ENCODE results near the gene PCDHA12.
A peak's percentile ranks its signal among the peaks of the same experiment; 100 is the strongest.

Gene PCDHA12

DNA sequence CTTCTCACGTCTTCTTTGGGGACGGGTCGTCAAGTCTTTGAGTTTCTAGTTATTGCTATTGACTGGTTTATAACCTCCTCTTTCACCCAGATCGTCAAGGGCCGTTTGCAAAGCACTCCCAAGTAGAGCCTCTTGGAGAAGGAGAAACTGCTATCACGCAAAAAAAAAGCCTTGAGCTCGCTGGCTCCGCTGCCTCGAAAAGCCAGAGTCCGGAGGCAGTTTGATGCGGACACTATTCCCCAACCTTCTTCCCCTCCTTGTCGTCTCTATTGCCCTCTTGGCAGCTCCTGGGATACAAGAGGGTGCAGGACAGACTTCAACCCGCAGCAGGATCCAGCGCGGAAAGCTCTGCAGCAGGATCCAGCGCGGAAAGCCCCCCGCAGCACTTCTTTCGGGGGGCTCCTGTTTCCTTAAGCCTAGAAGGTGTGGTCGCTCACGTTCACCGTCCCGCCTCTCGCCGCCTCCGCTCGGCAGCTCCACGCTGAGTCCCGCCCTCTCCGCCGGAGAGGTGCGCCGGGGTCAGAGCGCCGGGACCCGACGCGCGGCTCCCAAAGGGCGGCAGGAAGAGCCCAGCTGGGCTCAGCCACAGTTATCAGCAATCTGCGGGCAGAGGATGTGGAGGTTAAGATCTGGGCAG, 50.8 kb downstream of the PCDHA12 start, which contains the start of gene PCDHAC1:
PCDHAC1 (plus strand) TSS at position 494 of the 637 bp plus-strand sequence. CDS start 594 bp downstream, outside the sequence.
- H3K9me3 ChIP-seq (ENCODE audit: control insufficient read depth, insufficient read depth, low read depth, low read length): no peaks in the 10 kb centered on the region
- H3K9ac ChIP-seq (ENCODE audit: low read length): peak within 1 kb of the TSS; percentile 79
- no peaks in the 10 kb centered on the region for H3K36me3 ChIP-seq (ENCODE audit: control insufficient read depth, insufficient read depth, low read length)
- peak within 1 kb of the TSS; percentile 87 for H3K4me3 ChIP-seq (ENCODE audit: low read depth, low read length)
- peak within 1 kb of the TSS; percentile 20; the same call in 1 of the 2 replicates for H3K27ac ChIP-seq (ENCODE audit: low read depth, low read length)
- H3K27me3 ChIP-seq (ENCODE audit: control insufficient read depth, insufficient read depth, low read length): peaks cover 34% of the 10 kb centered on the region
- H3K4me1 ChIP-seq (ENCODE audit: control insufficient read depth, insufficient read depth, low read length): peaks cover 22% of the 10 kb centered on the region

DNA sequence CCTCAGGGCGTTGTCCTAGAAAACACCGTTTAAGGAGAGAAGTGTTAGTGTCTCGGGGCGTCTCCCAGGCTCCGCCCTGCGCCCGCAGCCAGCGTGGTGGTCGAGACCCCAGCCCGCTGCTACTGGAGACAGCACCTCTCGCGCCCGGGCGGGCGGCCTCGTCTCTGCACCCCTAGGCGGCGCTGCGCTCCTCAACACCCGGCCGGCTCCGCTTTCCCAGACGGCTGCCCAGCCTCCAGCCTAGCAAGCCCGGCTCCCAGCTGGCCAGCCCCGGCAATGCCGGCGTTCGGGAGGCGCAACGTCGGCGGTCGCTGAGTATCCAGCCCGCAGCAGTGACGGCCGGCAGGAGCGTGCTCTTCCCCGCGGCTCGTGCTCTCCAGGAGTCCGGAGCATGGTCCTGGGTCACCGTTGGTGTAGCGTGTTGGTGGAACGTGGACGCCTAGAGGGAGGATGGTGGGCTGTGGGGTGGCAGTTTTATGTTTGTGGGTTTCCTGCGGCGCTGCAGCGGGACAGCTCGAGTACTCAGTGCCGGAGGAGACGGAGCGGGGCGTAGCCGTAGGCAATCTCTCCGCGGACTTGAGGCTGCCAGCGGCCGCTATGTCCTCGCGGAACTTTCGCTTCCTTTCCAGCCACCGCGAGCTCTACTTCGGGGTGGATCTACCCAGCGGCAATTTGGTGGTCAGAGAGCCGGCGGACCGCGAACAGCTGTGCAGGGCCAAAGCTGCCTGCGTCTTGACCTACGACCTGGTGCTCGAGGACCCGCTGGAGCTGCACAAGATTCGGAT, 51.5 kb downstream of the PCDHA12 start:
- Histone ChIP-seq H3K9ac (ENCODE audit: low read length) (peak overlapping the region; percentile 79), H3K27ac (ENCODE audit: low read depth, low read length) (peak overlapping the region; percentile 20; the same call in 1 of the 2 replicates), H3K4me3 (ENCODE audit: low read depth, low read length) (peak overlapping the region; percentile 87)

DNA sequence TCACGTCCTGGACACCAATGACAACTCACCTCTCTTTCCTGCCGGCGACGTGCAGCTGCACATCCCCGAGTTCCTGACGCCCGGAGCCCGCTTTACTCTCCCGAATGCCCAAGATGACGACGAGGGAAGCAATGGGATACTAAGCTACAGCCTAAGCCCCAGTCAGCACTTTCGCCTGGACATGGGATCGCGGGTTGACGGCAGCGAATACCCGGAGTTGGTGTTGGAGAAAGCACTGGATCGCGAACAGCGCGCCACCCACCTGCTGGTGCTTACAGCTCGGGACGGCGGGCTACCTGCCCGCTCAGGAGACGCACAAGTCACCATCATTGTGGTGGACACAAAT, 52.1 kb downstream of the PCDHA12 start:
- Histone ChIP-seq H3K27ac (ENCODE audit: low read depth, low read length) (no peak overlapping the region), H3K9me3 (ENCODE audit: control insufficient read depth, insufficient read depth, low read depth, low read length) (no peaks in the 10 kb centered on the region), H3K27me3 (ENCODE audit: control insufficient read depth, insufficient read depth, low read length) (peaks cover 34% of the 10 kb centered on the region), H3K4me3 (ENCODE audit: low read depth, low read length) (peak overlapping the region; percentile 87), H3K36me3 (ENCODE audit: control insufficient read depth, insufficient read depth, low read length) (no peaks in the 10 kb centered on the region), H3K4me1 (ENCODE audit: control insufficient read depth, insufficient read depth, low read length) (peaks cover 22% of the 10 kb centered on the region), H3K9ac (ENCODE audit: low read length) (peak overlapping the region; percentile 79)

More for the DNA sequence above, 51.5 kb downstream of the PCDHA12 start:
- Histone ChIP-seq H3K36me3 (ENCODE audit: control insufficient read depth, insufficient read depth, low read length) (no peaks in the 10 kb centered on the region), H3K4me1 (ENCODE audit: control insufficient read depth, insufficient read depth, low read length) (peaks cover 22% of the 10 kb centered on the region), H3K27me3 (ENCODE audit: control insufficient read depth, insufficient read depth, low read length) (peaks cover 34% of the 10 kb centered on the region), H3K9me3 (ENCODE audit: control insufficient read depth, insufficient read depth, low read depth, low read length) (no peaks in the 10 kb centered on the region)
